ENCODE results near the gene CBR3. TPM values are rescaled to one million over a fixed set of nuclear protein-coding genes. Genes with fewer than 3 reads are reported as not detected.

CBR3 gene
- total and polyA plus RNA-seq, 10 donors, result 1.4 to 4.5 (median 2.9) TPM

DNA sequence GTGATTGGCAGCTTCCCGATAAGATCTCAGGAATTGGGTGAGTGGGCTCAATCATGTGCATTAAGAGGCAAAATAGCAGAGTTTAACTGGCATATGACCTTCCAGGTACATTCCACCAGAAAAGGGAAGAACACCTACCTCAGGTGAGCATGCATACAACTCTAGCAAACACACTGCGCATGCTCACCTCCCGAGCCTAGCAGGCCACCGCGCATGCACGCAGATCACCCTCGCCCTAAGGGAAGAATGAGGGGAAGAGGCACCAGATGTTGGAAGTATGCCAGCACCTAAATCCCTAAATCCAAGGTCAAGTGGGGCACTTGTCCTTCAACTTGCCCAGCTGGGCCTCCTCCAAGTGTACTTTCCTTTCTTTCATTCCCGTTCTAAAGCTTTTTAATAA, 23.6 kb upstream of the CBR3 start:
- Histone ChIP-seq H3K9me3 (no peaks in the 10 kb centered on the region), H3K36me3 (no peaks in the 10 kb centered on the region), H3K27ac (no peak overlapping the region), H3K4me1 (peaks cover 0 to 37% (median 16%) of the 10 kb centered on the region in 6 donors), H3K4me3 (no peak overlapping the region), H3K27me3 (replicated peaks in 1 of 7) (peaks cover 0 to 1% (median 0%) of the 10 kb centered on the region in 7 donors)
- no peak for DNase-seq
- TF ChIP-seq POLR2A (IDR thresholded peaks at IDR 0.05), result no peak
- TF ChIP-seq, protein P1, sequence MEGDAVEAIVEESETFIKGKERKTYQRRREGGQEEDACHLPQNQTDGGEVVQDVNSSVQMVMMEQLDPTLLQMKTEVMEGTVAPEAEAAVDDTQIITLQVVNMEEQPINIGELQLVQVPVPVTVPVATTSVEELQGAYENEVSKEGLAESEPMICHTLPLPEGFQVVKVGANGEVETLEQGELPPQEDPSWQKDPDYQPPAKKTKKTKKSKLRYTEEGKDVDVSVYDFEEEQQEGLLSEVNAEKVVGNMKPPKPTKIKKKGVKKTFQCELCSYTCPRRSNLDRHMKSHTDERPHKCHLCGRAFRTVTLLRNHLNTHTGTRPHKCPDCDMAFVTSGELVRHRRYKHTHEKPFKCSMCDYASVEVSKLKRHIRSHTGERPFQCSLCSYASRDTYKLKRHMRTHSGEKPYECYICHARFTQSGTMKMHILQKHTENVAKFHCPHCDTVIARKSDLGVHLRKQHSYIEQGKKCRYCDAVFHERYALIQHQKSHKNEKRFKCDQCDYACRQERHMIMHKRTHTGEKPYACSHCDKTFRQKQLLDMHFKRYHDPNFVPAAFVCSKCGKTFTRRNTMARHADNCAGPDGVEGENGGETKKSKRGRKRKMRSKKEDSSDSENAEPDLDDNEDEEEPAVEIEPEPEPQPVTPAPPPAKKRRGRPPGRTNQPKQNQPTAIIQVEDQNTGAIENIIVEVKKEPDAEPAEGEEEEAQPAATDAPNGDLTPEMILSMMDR (IDR thresholded peaks at IDR 0.05 in 8 of 11, conservative IDR thresholded peaks at IDR 0.05 in 3 of 11), result no peak
- no peak for TF ChIP-seq POLR2AphosphoS5 (IDR thresholded peaks at IDR 0.05)
- intact Hi-C loops (cut with DNase I; ENCODE audit: low total_unique reads), result loop anchor here (5.0 kb wide), 1 partner anchor 49 kb away; the partner anchor contains the start of gene SETD4
- WGBS, 5 donors, result 72 to 91% (median 83%) methylated on average over 8 of the region's 8 CpGs

DNA sequence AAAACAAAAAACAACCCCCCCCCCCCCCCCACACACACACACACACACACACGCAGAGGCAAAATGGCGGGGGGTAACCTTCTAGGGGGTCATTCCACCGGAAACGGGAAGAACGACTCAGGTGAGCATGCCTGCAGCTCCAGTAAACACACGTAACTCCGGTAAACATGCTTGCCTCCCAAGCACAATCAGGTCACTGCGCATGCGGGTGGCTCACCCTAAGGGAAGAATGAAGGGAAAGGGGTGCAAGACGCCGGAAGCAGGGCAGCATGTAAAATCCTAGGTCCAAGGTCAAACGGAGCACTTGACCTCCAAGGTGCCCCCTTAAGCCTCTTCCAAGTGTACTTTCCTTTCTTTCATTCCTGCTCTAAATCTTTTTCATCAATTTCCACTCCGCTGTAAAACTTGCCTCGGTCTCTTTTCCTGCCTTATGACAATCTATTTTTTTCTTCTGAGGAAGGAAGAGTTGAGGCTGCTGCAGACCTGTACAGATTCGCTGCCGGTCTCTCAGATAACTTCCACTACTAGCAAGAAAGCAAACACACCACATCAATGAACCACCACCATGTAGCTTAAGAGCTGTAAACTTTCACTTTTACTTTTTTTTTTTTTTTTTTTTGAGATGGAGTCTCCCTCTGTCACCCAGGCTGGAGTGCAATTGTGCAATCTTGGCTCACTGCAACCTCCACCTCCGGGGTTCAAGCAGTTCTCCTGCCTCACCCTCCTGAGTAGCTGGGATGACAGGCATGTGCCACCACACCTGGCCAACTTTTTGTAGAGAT, 21.0 kb upstream of the CBR3 start:
- DNase-seq, result peak; percentile 77
- intact Hi-C loops (cut with DNase I; ENCODE audit: low total_unique reads), result loop anchor here (5.0 kb wide), 1 partner anchor 52 kb away; the partner anchor contains the start of gene SETD4
- no peak for TF ChIP-seq POLR2A (IDR thresholded peaks at IDR 0.05)
- TF ChIP-seq, protein P1 (IDR thresholded peaks at IDR 0.05 in 8 of 11, conservative IDR thresholded peaks at IDR 0.05 in 3 of 11), result no peak
- peak in 1 of 3 donors; percentile 10 for TF ChIP-seq POLR2AphosphoS5 (IDR thresholded peaks at IDR 0.05)
- Histone ChIP-seq H3K4me3 (peak overlapping the region in 6 of 8 donors; percentile 14 to 65 (median 40)), H3K36me3 (no peaks in the 10 kb centered on the region), H3K27me3 (replicated peaks in 1 of 7) (no peaks in the 10 kb centered on the region), H3K27ac (peak overlapping the region in 7 of 8 donors; percentile 19 to 81 (median 76)), H3K4me1 (peaks cover 0 to 37% (median 16%) of the 10 kb centered on the region in 6 donors), H3K9me3 (no peaks in the 10 kb centered on the region)
- WGBS, 5 donors, result 34 to 51% (median 36%) methylated on average over 16 to 17 of the region's 17 CpGs

DNA sequence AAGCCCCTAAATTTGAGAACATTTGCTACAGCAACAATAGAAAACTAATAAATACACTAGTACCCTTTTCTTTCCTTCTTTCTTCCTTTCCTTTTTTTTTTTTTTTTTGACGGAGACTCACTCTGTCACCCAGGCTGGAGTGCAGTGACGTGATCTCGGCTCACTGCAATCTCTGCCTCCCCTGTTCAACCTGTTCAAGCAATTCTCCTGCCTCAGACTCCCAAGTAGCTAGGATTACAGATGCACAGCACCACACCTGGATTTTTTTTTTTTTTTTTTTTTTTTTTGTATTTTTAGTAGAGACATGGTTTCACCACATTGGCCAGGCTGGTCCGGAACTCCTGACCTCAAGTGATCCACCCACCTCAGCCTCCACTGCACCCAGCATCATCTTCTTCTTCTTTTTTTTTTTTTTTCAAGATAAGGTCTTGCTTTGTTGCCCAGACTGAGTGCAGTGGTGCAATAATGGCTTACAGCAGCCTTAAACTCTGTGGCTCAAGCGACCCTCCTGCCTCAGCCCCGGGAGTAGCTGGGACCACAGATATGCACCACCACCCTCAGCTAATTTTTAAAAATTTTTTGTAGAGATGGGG, 19.6 kb upstream of the CBR3 start:
- H3K27me3 ChIP-seq (replicated peaks in 1 of 7), result no peaks in the 10 kb centered on the region
- peaks cover 0 to 37% (median 16%) of the 10 kb centered on the region in 6 donors for H3K4me1 ChIP-seq
- no peak for DNase-seq
- WGBS, 5 donors, result 60 to 75% (median 73%) methylated on average over 6 of the region's 6 CpGs
- intact Hi-C loops (cut with DNase I; ENCODE audit: low total_unique reads), result no loop called here
- H3K36me3 ChIP-seq, result no peaks in the 10 kb centered on the region
- TF ChIP-seq POLR2A (IDR thresholded peaks at IDR 0.05) (no peak), POLR2AphosphoS5 (IDR thresholded peaks at IDR 0.05) (no peak)
- TF ChIP-seq, protein P1 (IDR thresholded peaks at IDR 0.05 in 8 of 11, conservative IDR thresholded peaks at IDR 0.05 in 3 of 11), result no peak
- no peak overlapping the region for H3K4me3 ChIP-seq
- no peaks in the 10 kb centered on the region for H3K9me3 ChIP-seq
- peak overlapping the region in 1 of 8 donors; percentile 78 for H3K27ac ChIP-seq

DNA sequence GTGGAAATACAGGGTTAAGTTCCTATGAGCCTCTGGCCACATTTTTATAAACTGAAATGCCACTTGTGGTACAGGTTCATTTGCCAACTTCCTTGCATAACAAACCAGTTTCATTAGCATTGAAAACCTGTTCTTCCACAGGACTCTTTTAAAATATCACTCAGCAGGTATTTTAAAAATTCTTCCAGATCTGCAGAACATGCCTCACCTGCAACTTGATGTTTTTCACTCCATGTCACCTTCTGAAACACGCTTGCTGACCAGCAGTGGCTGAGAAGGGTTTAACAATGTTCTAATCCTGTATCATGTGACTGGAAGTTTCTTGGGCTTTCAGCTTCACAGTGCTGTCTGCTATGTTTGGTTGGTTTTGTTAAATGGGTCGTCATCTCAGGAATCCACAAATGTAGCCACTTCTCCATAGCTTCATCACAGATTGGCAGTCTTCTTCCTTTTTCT, 17.6 kb upstream of the CBR3 start:
- WGBS, 5 donors, result 57 to 80% (median 65%) methylated on average over 2 of the region's 2 CpGs
- intact Hi-C loops (cut with DNase I; ENCODE audit: low total_unique reads), result no loop called here
- DNase-seq, result no peak
- TF ChIP-seq, protein P1 (IDR thresholded peaks at IDR 0.05 in 8 of 11, conservative IDR thresholded peaks at IDR 0.05 in 3 of 11), result no peak
- TF ChIP-seq POLR2AphosphoS5 (IDR thresholded peaks at IDR 0.05) (no peak), POLR2A (IDR thresholded peaks at IDR 0.05) (no peak)
- Histone ChIP-seq H3K9me3 (no peaks in the 10 kb centered on the region), H3K27ac (no peak overlapping the region), H3K4me1 (peaks cover 0 to 34% (median 16%) of the 10 kb centered on the region in 6 donors), H3K36me3 (no peaks in the 10 kb centered on the region), H3K4me3 (no peak overlapping the region), H3K27me3 (replicated peaks in 1 of 7) (no peaks in the 10 kb centered on the region)

Data from spleen (tissue), 11 donors.